Calu3 (cell line): ENCODE results near the gene WIPF3. TPM values are rescaled to one million over a fixed set of nuclear protein-coding genes. Genes with fewer than 3 reads are reported as not detected.

ENCODE experiments used
- BruUV-seq: library from RNA; stranded (reverse); fragments of 400-500 nt; replicated peaks from 2 replicates; lab custom pipeline; 2021; lab: Mats Ljungman, UMichigan
- CTCF ChIA-PET: fragments of 300-600 bp; sonication (Branson Sonifier 250); formaldehyde crosslinking; loops from one replicate; lab custom pipeline; 2022; ENCODE audit warnings: antibody characterized with exemption; lab: Charles Lee
- DNase-seq: peaks from one replicate; pipeline ENCODE4 v3.0.0; 2022
- H3K27ac Mint-ChIP-seq: one replicate; pipeline ENCODE4 v1.8.0; 2022; ENCODE audit warnings: mixed read lengths; ENCODE audit not compliant: unreplicated experiment
- H3K27me3 Mint-ChIP-seq: one replicate; pipeline ENCODE4 v1.8.0; 2022; ENCODE audit warnings: mixed read lengths; ENCODE audit not compliant: unreplicated experiment
- H3K36me3 Mint-ChIP-seq: one replicate; pipeline ENCODE4 v1.8.0; 2022; ENCODE audit warnings: mild to moderate bottlenecking, moderate library complexity, mixed read lengths; ENCODE audit not compliant: insufficient read depth, unreplicated experiment
- H3K4me1 Mint-ChIP-seq: one replicate; pipeline ENCODE4 v1.8.0; 2022; ENCODE audit warnings: mild to moderate bottlenecking, low read depth, mixed read lengths; ENCODE audit not compliant: unreplicated experiment
- H3K4me3 Mint-ChIP-seq: one replicate; pipeline ENCODE4 v1.8.0; 2022; ENCODE audit warnings: mild to moderate bottlenecking, low read depth, moderate library complexity, mixed read lengths; ENCODE audit not compliant: unreplicated experiment
- H3K9me3 Mint-ChIP-seq: one replicate; pipeline ENCODE4 v1.8.0; 2022; ENCODE audit warnings: low read depth, mixed read lengths; ENCODE audit not compliant: unreplicated experiment
- CTCF ChIP-seq: fragments of 200-600 bp; IDR thresholded peaks from one replicate; pipeline ENCODE4 v1.8.0; 2022; ENCODE audit warnings: antibody characterized with exemption; ENCODE audit not compliant: unreplicated experiment
- intact Hi-C: fragments of 100-400 bp; cut with micrococcal nuclease; formaldehyde crosslinking; loops from one replicate; pipeline ENCODE4 v1.10.0; 2022; ENCODE audit not compliant: unreplicated experiment
- total RNA-seq: library from RNA; stranded (reverse); gene quantifications from 2 replicates; pipeline ENCODE4 v1.2.3, GENCODE V29; 2022

WIPF3 gene
- total RNA-seq, 1 experiment from 2014 or later: 4.9 TPM

- H3K4me1 Mint-ChIP-seq: peaks cover 12% of the 10 kb centered on the region
- TF ChIP-seq CTCF: no peak
- DNase-seq: no peak
- H3K9me3 Mint-ChIP-seq: no peaks in the 10 kb centered on the region
- H3K27me3 Mint-ChIP-seq: peaks cover 27% of the 10 kb centered on the region
- H3K4me3 Mint-ChIP-seq: no peak overlapping the region
- no peak overlapping the region for H3K27ac Mint-ChIP-seq
- CTCF ChIA-PET: no interaction called here
- BruUV-seq: no TSS peak
- intact Hi-C loops: no loop called here
- H3K36me3 Mint-ChIP-seq: no peaks in the 10 kb centered on the region
Measured at GRCh38 chr7:29843093-29843492, 36.8 kb downstream of the WIPF3 start.

DNA sequence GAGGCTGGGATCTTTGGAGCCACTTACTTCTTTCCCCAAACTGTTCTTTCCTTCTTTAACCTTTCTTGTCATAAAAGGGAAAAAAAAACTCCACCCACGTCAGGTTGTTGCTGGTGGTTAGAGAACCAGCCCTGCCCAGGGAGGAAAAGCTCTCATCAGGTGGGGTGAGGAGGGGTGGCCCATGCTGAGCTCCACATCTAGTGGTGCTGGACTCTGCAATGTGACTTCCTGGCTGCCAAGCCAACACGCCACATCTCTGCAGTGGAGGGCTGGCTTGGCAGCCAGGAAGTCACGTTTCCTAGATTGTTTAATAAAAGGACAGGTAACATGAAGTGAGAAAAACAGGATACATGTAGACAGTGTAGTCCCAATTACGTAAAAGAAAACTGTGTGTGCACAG, 37.4 kb downstream of the WIPF3 start:
- Mint-ChIP-seq H3K9me3 (no peaks in the 10 kb centered on the region), H3K27ac (no peak overlapping the region), H3K4me3 (no peak overlapping the region), H3K4me1 (peaks cover 13% of the 10 kb centered on the region), H3K36me3 (no peaks in the 10 kb centered on the region), H3K27me3 (peaks cover 27% of the 10 kb centered on the region)
- CTCF ChIA-PET: no interaction called here
- intact Hi-C loops: no loop called here
- no peak for DNase-seq
- TF ChIP-seq CTCF: no peak
- no TSS peak for BruUV-seq

DNA sequence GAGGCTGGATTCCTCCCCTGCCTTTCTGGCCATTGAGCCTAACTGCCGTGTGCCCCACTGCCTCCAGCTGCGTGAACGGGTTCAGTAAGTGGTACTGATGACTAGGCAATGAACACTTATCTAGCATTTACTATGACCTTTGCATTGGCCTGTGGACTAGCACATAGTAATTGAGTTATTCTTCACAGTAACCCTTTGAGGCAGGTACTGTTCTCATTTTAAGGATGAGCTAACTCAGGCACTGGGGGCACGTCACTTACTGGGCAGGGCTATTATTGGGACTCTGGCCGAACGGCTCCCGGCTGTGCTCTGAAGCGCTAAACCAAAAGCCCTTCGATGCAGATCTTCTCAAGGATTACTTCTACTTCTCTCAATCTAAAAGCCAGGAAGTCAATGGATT, 38.3 kb downstream of the WIPF3 start:
- CTCF ChIA-PET: interaction anchor here (0.6 kb wide), 1 partner anchor 104 kb away, joined by 3 read pairs; no protein-coding TSS in a partner anchor
- BruUV-seq: no TSS peak
- Mint-ChIP-seq H3K4me1 (peaks cover 13% of the 10 kb centered on the region), H3K27ac (no peak overlapping the region), H3K4me3 (no peak overlapping the region), H3K27me3 (peaks cover 27% of the 10 kb centered on the region), H3K36me3 (no peaks in the 10 kb centered on the region), H3K9me3 (no peaks in the 10 kb centered on the region)
- DNase-seq: no peak
- intact Hi-C loops: no loop called here
- no peak for TF ChIP-seq CTCF

- H3K9me3 Mint-ChIP-seq: no peaks in the 10 kb centered on the region
- no peak for TF ChIP-seq CTCF
- H3K27ac Mint-ChIP-seq: no peak overlapping the region
- no TSS peak for BruUV-seq
- peaks cover 13% of the 10 kb centered on the region for H3K4me1 Mint-ChIP-seq
- intact Hi-C loops: no loop called here
- H3K4me3 Mint-ChIP-seq: no peak overlapping the region
- H3K27me3 Mint-ChIP-seq: peaks cover 23% of the 10 kb centered on the region
- no peaks in the 10 kb centered on the region for H3K36me3 Mint-ChIP-seq
- DNase-seq: no peak
- CTCF ChIA-PET: interaction anchor here (0.7 kb wide), 1 partner anchor 68 kb away, joined by 3 read pairs; no protein-coding TSS in a partner anchor
Measured at GRCh38 chr7:29847496-29847895, 41.2 kb downstream of the WIPF3 start.
